MCF 10A (cell line): ENCODE results near the gene CCDC190. TPM values are rescaled to one million over a fixed set of nuclear protein-coding genes. Genes with fewer than 3 reads are reported as not detected.

Experiments used
- BruUV-seq: library from RNA; stranded (reverse); fragments of 400-500 nt; replicated peaks from 2 replicates; lab custom pipeline; 2021; lab: Mats Ljungman, UMichigan
- CTCF ChIA-PET: fragments of 300-600 bp; sonication (Branson Sonifier 250); formaldehyde crosslinking; extraction: SDS; loops from one replicate; lab custom pipeline; 2021; ENCODE audit warnings: antibody characterized with exemption, inconsistent platforms; lab: Yijun Ruan, JAX
- POLR2A ChIA-PET: fragments of 300-600, 350-650 bp; sonication (Branson Sonifier 250); formaldehyde crosslinking; extraction: SDS; loops from one replicate; lab custom pipeline; 2020; ENCODE audit warnings: antibody characterized with exemption, inconsistent platforms; lab: Yijun Ruan, JAX
- DNase-seq: peaks from one replicate; pipeline ENCODE4 v3.0.0-alpha.2; 2018; ENCODE audit not compliant: unreplicated experiment
- H3K27ac Mint-ChIP-seq: one replicate; pipeline ENCODE4 v1.8.0; 2022; ENCODE audit warnings: mild to moderate bottlenecking, low read depth, mixed read lengths; ENCODE audit not compliant: unreplicated experiment
- H3K27me3 Mint-ChIP-seq: one replicate; pipeline ENCODE4 v1.8.0; 2022; ENCODE audit warnings: mixed read lengths; ENCODE audit not compliant: insufficient read depth, unreplicated experiment
- H3K36me3 Mint-ChIP-seq: one replicate; pipeline ENCODE4 v1.8.0; 2022; ENCODE audit warnings: mild to moderate bottlenecking, moderate library complexity, mixed read lengths; ENCODE audit not compliant: insufficient read depth, unreplicated experiment
- H3K4me1 Mint-ChIP-seq: one replicate; pipeline ENCODE4 v1.8.0; 2022; ENCODE audit warnings: mixed read lengths; ENCODE audit not compliant: insufficient read depth, unreplicated experiment
- H3K4me3 Mint-ChIP-seq: one replicate; pipeline ENCODE4 v1.8.0; 2022; ENCODE audit warnings: mild to moderate bottlenecking, moderate library complexity, mixed read lengths; ENCODE audit not compliant: unreplicated experiment
- H3K9me3 Mint-ChIP-seq: one replicate; pipeline ENCODE4 v1.8.0; 2022; ENCODE audit warnings: mixed read lengths; ENCODE audit not compliant: unreplicated experiment
- intact Hi-C: fragments of 100-400 bp; cut with micrococcal nuclease; formaldehyde crosslinking; loops from 2 replicates; pipeline ENCODE4 v1.14.1; 2022
- total RNA-seq: library from RNA; stranded (reverse); gene quantifications from 2 replicates; pipeline ENCODE4 v1.2.3, GENCODE V29; 2022
- TF ChIP-seq, protein P1 (sequence below): fragments of 200-600 bp; IDR thresholded peaks from one replicate; pipeline ENCODE4 v1.8.0; 2022; ENCODE audit warnings: antibody characterized with exemption, mild to moderate bottlenecking; ENCODE audit not compliant: unreplicated experiment

CCDC190 gene
- total RNA-seq, 1 experiment from 2014 or later, result not detected

DNA sequence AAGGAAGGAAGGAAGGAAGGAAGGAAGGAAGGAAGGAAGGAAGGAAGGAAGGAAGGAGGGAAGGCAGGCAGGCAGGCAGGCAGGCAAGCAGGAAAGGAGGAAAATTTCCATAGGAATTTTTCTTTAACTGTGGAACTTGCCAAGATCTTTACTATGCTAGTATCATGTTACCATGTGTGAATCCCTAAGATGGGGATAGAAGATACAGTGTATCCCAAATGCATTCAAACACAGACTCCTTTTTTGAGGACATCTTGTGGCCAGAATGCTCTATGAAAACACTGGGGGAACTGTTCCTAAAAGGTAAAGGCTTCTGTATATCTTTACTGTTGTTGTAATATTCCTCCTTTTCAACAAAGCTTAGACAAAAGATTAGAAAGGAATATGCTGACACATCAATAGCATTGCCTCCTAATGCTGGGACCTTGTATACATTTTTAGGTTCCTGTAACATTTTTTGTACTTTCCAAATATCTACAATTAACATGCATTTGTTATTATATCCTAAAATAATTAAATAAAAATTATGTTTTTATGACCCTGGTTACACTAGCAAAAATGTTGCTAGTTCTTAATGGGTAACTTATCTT lies 20.6 kb downstream of the CCDC190 start:
- BruUV-seq, result no TSS peak
- no peak overlapping the region for H3K27ac Mint-ChIP-seq
- CTCF ChIA-PET, result interaction anchor here (0.7 to 1.8 kb wide), 2 partner anchors 8 to 13 kb away, joined by 3 to 10 read pairs; no protein-coding TSS in a partner anchor

DNA sequence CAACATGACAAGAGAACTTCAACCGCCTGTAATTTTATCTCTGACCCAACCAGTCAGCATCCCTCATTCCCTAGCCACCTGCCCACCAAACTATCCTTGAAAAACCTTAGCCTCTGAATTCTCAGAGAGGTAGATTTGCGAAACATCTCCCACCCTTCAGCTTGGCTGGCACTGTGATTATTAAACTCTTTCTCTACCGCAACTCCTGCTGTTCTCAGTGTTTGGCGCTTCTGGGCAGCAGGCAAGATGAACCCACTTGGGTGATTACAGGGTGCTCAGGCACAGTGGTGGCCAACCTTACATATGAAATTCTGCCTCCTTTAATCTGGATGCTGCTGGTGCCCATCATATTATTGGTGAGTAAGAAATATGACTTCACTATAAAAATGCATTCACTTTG lies 22.1 kb downstream of the CCDC190 start:
- no peaks in the 10 kb centered on the region for H3K4me1 Mint-ChIP-seq
- POLR2A ChIA-PET, result no interaction called here
- intact Hi-C loops, result no loop called here
- H3K36me3 Mint-ChIP-seq, result no peaks in the 10 kb centered on the region
- H3K9me3 Mint-ChIP-seq, result peaks cover 15% of the 10 kb centered on the region
- no TSS peak for BruUV-seq
- H3K27ac Mint-ChIP-seq, result no peak overlapping the region
- CTCF ChIA-PET, result no interaction called here
- DNase-seq, result no peak
- H3K27me3 Mint-ChIP-seq, result peaks cover 36% of the 10 kb centered on the region
- H3K4me3 Mint-ChIP-seq, result no peak overlapping the region
- TF ChIP-seq, protein P1, sequence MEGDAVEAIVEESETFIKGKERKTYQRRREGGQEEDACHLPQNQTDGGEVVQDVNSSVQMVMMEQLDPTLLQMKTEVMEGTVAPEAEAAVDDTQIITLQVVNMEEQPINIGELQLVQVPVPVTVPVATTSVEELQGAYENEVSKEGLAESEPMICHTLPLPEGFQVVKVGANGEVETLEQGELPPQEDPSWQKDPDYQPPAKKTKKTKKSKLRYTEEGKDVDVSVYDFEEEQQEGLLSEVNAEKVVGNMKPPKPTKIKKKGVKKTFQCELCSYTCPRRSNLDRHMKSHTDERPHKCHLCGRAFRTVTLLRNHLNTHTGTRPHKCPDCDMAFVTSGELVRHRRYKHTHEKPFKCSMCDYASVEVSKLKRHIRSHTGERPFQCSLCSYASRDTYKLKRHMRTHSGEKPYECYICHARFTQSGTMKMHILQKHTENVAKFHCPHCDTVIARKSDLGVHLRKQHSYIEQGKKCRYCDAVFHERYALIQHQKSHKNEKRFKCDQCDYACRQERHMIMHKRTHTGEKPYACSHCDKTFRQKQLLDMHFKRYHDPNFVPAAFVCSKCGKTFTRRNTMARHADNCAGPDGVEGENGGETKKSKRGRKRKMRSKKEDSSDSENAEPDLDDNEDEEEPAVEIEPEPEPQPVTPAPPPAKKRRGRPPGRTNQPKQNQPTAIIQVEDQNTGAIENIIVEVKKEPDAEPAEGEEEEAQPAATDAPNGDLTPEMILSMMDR, result no peak

More for the DNA sequence above, 20.6 kb downstream of the CCDC190 start:
- peak; percentile 10 for DNase-seq
- POLR2A ChIA-PET, result no interaction called here
- no peaks in the 10 kb centered on the region for H3K4me1 Mint-ChIP-seq
- H3K36me3 Mint-ChIP-seq, result no peaks in the 10 kb centered on the region
- peaks cover 36% of the 10 kb centered on the region for H3K27me3 Mint-ChIP-seq
- no peak overlapping the region for H3K4me3 Mint-ChIP-seq
- intact Hi-C loops, result no loop called here
- TF ChIP-seq, protein P1, result no peak
- peaks cover 15% of the 10 kb centered on the region for H3K9me3 Mint-ChIP-seq

DNA sequence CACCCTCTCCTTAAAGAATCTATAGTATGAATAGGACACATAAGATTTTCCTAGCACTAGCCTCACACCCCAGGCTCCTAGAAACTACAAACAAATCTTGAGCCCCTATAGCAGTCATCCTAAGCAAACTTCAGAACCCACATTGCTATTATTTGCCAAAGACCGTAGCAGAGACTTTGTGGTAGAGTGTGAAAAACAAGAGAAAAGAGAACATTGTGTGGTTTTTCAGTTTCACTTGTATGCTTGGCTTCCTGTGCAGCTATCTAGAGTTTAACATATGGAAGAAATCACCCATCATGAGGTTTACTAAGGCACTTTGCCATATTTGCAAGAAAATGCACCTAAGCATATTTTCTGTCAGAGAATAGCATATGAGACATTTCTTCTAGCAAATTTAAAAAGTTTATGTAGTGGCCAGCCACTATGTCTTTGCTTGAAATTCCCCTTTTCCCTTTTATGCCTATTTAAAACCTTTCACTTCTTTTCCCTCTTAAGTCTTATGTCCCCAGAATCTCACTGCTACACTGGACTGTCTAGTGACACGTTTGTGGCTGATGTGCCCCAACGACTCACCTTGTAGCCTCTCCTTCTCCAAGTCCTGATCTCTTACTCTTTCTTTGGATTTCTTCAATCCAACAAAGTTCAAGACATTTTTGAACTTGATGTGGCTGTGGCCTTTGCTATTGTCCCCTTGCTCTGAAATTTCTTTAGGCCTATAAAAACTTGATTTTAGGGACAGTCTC lies 25.6 kb downstream of the CCDC190 start:
- Mint-ChIP-seq H3K4me3 (no peak overlapping the region), H3K9me3 (peaks cover 15% of the 10 kb centered on the region), H3K27ac (no peak overlapping the region), H3K4me1 (no peaks in the 10 kb centered on the region), H3K27me3 (peaks cover 15% of the 10 kb centered on the region), H3K36me3 (no peaks in the 10 kb centered on the region)
- ChIA-PET CTCF (interaction anchor here (0.5 to 4.0 kb wide), 5 partner anchors 12 to 1179 kb away, joined by 4 to 45 read pairs (median 10); no protein-coding TSS in a partner anchor), POLR2A (no interaction called here)
- intact Hi-C loops, result no loop called here
- TF ChIP-seq, protein P1, result no peak
- no TSS peak for BruUV-seq
- DNase-seq, result no peak

DNA sequence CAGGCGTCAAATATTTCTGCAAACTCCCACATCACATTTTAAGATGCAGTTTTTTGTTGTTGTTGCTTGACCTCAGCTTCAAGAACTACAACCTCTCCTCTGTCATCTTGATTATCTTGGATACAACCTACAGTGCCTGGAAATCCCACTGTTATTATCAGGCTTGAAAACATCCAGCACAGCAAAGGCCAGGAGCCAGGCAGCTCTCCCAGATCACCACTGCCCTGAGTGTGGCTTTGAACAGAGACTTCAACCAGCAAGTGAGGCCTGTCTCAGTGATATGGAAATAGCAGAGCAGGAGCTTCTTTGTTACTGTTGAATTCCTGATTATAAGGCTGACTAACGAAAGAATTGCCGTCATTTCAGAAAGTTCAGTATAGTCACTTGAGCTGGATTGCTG lies 28.5 kb downstream of the CCDC190 start:
- Mint-ChIP-seq H3K27ac (no peak overlapping the region), H3K4me3 (no peak overlapping the region), H3K4me1 (no peaks in the 10 kb centered on the region), H3K36me3 (no peaks in the 10 kb centered on the region), H3K27me3 (peaks cover 13% of the 10 kb centered on the region), H3K9me3 (no peaks in the 10 kb centered on the region)
- DNase-seq, result no peak
- intact Hi-C loops, result no loop called here
- ChIA-PET CTCF (interaction anchor here (0.5 to 2.5 kb wide), 7 partner anchors 8 to 484 kb away, joined by 3 to 8 read pairs (median 3); no protein-coding TSS in a partner anchor), POLR2A (no interaction called here)
- BruUV-seq, result no TSS peak
- TF ChIP-seq, protein P1, result no peak
